NCI-H2196 treated with DMSO at 0.1 percent for 48 hours (cell line): ENCODE data around the gene MAEA.

Source experiments
- DNase-seq: peaks from one replicate; lab custom pipeline; 2025; ENCODE audit not compliant: unreplicated experiment; lab: John Stamatoyannopoulos, UW

The MAEA gene

DNA sequence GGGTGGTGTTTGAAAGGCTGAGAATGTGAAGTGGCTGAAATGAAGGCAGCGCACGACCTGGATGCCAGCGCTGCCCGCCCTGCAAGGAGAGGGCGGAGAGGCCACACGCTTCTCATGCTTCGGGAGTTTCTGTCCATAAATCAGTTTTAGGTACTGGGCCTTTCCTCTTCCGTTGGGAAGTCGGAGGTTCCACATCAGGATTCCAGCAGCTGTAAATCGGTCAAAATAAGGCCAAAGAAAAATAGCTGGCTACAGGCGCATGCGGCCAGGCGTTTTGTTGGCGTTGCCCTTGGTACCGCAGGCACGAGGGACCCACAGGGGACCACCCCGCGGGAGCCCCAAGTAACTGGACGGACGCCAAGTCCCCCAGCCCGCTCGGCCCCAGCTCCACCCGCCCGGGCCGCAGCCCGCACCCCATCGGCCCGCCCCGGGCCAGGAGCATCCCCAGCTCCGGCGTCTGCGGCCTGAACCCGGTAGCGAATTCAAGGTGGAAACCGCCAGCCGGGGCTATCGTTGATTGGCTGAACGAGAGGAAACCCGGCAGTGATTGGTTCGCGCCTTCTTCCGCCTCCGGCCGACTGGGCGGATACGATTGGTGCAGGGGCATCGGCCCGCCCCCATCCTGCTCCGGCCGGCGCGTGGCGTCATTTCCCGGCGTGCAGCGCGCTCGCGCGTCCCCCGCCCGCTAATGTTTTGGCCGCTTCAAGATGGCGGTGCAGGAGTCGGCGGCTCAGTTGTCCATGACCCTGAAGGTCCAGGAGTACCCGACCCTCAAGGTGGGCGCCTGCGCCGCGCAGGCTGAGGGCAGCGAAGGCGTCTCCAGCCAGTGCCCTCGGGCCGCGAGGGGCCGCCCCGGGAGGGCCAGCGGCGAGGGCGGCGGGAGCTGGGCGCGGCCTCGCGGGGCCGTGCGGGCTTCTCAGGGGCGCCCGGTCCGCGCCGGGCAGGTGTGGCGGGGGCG, at the start of gene MAEA:
Gene MAEA (plus strand): TSS at position 685 of the 958 bp plus-strand sequence. CDS start 23 bp downstream, at position 708.
- DNase-seq = peak; percentile 96

DNA sequence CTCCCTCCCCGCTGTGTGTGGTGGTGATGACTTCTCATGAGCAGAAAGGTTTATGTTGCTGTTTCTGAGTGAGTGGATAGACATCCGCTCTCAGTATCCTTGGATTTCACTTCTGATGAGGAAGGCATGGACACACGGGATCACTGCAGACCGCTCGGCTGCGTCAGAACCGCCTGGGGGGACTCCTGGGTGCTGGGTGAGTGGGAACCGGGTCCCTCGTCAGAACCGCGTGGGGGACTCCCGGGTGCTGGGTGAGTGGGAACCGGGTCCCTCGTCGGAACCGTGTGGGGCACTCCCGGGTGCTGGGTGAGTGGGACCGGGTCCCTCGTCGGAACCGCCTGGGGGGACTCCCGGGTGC, 49.8 kb upstream of the MAEA start:
- no peak for DNase-seq

DNA sequence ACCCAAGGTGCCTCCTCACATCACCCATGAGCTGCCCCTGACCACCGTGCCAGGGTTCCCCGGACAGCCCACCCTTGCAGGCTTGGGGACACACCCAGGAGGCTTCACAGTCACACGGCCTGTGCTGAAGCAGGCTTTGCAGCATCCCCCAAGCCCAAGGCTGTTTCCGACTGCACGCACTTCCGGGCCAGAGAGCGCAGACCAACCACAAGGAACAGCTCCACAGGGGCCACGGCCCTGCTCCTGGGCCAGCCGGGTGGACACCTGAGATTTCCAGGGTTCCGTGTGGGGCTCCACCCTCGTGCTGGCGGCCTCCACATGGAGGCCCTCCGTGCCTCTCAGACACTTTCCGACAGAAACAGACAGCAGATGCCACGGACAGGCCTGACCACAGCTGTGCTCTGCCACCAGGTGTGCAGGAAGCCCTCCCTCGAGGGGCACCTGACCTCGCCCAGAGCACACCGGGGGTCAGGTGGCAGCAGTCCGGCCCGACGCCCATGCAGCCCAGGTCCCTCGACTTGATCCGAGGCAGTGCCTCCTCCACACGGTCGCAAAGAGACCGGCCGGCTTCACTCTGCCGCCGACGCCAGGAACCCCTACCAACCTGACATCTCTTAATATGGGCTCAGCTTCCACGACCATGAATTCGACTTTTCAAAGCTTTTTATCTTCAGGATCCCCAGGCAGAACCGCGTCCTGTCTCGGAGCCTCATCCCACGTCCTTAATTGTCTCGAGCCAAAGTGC, 48.8 kb upstream of the MAEA start:
- no peak for DNase-seq

DNA sequence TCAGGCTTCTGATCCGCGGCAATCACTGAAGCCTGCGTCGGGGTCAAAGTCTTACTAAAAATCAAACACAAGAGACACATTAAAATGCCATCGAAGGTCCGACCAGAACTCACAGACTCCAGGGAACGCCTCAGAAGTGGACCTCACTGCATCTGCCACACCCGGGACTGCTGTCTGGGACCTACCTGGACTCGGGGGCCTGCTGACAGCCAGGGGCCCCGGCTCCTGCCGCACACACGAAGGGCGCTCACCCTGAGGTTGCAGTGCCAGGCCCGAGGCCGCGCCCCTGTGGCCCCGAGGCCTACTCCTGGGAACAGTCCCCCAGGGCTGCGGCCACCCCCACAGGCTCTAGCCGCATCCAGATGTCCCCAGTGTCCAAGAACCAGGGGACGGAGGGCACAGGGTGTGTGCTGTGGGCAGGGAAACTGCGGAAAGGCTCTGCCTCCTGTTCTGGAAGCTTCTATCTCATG, 48.2 kb upstream of the MAEA start:
- no peak for DNase-seq

DNA sequence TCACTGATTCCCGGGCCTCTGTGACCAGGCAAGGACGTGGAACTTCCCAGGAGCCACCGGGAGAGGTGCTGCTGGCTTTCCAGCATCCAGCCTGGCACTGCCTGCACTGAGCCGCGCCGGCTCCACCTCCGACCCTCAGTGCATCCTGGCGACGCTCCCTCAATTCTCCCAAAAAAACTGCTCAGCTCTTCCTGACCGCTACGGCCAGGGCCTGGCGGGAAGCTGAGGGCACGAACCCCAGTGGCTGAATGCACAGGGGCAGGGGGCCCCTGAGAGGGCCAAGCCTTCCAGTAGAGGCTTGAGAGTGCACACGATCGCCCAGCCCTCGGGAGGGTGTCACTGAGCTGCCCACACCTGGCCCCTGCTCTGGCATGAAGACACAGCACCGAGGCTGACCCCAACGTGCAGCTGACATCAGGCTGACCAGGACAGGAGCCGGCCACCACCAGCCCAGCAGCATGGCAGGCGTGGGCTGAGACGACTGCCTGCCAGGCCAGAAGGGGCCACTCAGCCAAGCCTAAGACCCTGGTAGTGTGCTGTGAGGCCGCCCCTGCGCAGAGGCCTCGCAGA, 47.7 kb upstream of the MAEA start:
- no peak for DNase-seq

DNA sequence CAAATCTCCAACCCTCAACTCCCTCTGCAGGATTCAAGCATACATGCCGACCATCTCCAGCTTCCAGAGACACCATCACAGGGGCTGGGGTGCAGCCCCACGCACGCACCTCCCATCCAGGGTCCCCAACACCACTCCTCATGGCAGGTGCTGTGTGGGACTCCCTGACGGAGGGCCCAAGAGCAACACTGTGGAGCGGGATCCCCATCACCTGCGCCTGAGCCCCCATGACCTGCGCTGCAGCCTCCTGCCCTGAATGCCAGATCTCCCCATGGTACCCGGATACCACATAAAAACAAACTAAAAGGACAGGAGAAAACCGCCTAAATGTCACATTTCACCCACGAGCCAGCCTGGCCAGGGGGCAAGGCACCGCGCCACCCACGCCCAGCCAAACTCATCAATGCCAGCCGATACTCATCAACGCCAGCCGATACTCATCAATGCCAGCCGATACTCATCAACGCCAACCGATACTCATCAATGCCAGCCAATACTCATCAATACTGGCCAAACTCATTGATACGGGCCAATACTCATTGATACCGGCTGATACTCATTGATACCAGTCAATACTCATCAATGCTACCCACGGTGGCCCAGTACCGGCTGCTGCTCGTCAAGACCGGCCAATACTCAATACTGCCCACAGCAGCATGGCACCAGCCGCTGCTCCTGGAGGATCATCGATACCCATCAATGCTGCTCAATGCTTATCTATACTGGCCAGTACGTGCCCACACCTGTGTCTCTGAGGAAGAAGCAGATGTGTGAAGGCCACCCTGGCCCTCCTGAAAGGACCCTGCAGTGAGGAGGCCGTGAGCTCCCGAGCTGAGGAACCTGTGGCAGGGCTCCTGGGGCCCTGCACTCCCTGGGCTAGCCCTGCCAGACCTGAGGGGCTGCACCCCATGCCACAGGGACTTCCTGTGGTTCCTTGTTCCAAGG, 46.9 kb upstream of the MAEA start:
- DNase-seq = no peak

DNA sequence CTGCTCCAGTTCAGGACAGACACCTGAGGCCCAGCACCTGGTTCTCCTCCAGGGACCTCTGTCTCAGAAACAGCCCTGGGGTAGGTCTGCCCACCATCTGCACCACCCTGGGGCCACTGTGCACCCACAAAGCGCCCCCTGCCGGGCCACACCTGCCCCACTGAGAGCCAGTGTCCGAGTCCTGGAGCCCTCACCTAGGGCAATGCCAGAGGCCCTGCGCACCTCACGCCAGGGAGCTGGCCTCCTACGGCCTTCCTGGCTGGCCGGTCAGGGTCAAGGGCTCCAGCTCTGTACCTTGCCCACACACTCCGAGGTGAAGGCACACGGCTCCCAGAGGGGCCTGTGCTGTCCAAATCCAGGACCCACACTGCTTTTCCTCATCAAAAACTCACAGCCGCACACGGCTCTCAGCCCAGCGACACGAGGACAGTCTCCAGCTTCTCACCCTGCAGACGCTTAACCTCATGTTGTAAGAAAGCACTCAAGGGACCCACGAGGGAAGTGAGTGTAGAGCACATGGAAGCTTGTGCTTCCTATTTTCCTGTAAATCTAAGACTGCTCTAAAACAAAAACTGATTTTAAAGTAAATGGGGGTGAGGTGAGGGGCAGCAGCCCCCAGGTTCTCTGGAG, 46.1 kb upstream of the MAEA start:
- DNase-seq = no peak

DNA sequence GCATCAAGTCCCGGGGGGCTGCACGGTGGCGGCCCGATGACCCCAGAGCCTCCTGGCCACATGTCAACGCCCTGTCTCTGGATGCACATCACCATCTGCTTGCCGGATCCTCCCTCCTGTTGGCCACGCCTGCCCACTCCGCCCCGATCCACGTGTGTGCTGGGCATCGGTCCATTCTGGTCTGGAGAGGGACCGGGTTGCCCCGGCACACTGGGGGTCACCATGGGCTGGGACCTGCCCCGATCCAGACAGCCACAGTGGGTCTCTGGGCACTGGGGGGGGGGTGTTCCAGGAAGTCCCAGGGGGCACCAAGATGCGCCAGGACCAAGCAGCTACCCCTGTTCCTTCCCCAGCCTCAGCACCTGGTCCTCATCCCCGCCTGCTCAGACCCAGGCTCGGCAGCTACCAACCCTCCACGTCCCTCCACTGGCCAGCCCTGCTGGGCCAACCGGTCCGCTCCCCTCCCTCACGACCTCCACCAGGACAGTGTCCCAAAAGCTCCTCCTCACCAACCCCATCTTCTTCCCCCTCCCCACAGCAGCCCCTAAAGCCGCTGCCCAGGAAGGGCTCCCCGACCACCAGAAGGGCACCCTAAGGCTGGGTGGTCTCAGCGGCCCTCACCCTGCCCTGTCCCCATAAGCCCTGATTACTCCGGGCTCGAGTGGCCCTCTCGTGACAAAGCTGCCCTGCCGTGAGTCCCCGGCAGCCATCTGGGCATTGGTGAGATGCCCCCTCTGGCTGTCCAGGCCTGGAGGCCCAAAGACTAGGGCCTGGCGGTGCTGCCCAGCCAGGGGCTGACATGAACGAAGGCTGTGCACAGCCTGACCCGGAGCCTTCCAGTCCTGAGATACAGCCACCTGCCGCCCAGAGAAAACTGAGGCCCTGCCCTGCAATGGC, 45.4 kb upstream of the MAEA start:
- DNase-seq = no peak

DNA sequence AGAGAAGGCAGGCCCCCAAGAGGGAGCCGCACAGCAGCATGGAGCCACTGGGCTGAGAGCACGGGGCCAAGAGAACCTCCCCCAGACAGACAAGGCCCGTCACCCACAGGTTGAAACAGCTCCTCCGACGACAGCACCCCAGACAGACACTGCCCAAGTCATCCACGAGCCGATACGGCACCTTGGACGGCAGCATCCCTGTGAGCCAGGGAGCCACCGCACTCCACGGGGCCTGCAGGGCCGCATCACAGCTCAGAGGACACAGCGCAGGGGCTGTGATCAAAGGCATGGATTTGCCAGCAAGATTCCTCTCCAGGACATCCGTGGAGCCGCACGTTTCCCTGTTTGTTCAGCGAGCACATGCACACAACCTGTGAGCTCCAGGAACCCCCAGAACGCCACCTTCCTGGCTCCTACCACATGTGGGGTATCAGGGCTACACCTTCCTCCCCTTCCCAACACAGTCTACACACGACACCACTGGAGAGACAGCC, 44.7 kb upstream of the MAEA start:
- DNase-seq = no peak

DNA sequence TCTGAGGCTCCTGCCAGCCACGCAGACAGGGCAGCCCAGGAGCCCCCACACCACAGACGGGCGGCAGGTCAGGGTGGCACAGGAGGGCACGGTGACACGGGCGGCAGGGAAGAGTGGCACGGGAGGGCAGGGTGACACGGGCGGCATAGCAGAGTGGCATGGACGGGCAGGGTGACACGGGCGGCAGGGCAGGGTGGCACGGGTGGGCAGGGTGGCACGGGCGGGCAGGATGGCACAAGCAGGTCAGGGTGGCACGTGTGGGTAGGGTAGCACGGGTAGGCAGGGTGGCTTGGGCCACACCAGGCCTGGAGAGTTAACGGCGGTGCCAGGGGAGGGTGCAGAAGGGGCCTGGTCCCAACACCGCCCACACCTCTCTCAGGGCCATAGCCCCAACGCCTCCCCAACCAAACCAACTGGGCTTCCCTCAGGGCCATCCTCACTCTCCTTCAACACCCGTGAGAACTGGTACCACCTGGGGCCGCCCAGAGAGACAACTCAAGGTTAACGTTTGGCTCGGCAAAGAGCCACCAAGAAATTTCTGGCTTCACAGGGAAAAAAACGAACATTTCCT, 44.1 kb upstream of the MAEA start:
- no peak for DNase-seq

DNA sequence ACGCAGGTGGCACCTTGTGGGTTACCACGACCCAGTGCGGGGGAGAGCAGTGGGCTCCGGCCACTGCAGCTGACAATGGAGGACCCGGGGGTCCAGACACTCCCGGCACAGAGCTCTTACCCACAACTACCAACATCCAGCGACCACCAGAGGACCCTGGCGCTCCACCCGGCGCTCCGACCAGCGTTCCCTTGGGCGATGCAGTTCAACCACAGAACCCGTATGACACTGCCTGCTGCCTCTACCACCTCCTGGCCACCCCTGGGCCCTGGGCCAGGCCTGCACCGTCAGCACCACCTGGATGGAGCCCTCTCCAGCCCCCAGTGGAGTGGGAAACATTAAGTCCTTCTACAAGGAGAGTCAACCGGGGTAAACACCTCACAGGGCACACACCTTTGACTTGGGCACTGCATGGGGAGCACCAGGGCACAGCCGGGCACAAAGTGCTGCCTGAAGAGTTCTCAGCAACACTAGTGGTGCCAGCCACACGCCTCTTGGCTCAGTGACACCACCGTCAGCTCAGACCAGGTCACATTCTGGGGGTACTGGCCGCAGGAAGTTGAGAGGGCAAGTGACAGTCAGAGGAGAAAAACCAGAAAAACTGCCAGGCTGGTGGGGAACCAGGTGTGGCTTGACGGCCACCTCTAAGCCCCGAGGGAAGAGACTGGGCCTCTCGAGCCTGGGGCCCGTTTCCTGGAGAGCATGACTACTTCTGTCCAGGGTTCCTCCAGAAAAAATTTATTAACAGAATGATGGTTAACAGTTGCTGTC, 43.4 kb upstream of the MAEA start:
- no peak for DNase-seq

DNA sequence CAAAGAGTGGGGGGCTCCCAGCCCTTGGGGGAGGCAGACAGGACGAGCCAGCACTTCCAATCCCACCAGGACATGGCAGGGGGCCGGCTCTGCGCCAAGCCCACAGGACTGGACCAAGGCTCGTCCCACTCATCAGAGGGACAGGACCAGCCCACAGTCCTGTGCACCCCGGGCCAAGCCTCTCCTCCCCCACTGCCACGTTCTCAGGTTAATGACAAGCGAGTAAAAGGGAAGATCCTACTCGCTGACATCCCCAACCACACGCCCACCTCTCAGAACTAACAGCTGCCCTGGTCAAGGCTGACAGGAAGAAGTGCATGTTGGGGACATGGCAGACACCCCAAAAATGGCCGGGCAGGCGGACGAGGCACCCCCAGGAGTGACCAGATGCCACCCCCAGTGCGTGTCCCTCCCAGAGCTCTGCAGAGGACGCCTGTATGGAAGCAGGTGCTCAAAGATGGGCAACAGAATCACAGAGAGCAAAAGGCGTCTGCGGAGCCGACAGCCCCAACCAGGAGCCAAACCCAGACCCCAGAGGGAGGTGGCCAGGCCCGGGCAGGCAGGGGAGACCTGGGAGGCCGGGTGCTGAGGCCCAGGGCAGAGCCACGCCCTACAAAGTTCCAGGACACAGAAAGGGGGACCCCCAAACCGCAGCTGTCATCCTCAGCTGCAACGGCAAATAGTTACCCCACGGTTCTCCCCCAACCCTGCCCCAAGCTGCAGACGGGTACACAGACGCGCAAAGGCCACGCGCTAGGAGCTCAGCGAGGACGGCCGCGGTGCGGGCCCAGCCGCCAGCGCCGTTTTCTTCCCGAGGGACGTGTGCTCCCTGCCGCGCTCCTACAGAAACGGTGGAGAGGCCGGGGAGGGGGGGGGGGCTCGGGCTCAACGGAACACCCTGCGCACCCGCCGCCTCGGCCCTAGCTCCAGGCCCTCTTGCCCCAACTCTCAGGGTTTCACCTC, 42.5 kb upstream of the MAEA start:
- DNase-seq = no peak

DNA sequence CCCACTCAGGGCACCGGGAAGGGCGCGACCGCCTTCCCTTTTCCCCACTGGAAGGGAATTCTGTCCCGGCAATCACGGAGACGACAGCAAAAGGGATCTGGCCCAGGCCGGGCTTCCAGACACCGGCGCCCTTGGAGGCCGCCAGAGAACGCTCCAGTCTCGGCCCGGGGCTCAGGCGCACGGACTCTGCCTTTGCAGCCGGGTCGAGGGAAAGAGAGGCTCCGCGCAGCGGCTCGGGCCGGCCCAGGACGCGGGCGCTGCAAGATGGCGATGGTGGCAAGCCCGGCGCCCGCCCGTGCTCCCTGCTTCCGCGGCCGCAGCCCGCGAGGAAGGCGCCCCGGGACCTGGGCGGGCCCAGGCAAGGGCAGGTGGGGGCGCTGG, 41.8 kb upstream of the MAEA start:
- DNase-seq = no peak

DNA sequence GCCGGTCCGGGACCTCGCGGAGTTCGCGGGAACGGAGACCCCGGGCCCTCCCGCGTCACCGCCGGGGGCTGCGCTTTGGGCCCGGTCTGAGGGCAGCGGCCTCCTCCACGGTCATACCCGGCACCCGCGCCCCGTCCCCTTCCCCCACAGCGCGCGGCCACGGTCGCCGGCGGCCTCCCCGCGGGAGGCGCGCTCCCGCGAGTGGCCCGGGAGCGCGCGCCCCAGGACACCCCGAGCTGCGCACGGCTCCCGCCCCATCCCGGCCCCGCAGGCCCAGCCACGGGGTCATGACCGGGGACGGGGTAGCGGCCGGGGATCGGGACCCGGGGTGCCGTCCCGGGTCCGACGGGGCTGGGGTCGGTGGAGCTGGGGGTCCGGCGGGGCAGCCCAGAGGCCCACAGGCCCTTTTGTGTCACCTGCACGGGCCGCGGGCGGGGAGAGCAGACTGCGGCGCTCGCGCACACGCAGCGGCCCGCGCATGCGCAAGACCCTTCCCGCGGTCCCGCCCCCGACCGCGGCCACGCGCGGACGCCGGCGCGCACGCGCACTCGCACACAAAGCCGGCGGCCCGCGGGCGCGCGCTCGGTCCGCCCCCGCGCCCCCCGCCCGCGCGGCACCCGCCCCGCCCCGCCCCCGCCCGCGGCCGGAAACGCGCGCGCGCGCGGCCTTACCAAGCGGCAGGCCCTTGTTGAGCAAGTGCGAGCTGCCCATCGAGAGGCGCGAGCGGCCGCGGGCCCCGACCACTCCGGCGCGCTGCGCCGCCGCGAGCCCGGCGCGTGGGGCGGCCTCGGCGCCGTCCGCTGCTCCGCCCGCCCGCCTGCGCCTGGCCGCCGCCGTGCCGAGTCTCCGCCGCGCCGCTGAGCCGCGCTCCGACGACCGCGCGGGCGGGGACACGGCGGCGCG, 41.2 kb upstream of the MAEA start, which contains the start of gene CTBP1:
Gene CTBP1 (minus strand): TSS at position 886 of the 903 bp plus-strand sequence. CDS start 7,799 bp downstream, outside the sequence.
- peak; percentile 70 for DNase-seq

DNA sequence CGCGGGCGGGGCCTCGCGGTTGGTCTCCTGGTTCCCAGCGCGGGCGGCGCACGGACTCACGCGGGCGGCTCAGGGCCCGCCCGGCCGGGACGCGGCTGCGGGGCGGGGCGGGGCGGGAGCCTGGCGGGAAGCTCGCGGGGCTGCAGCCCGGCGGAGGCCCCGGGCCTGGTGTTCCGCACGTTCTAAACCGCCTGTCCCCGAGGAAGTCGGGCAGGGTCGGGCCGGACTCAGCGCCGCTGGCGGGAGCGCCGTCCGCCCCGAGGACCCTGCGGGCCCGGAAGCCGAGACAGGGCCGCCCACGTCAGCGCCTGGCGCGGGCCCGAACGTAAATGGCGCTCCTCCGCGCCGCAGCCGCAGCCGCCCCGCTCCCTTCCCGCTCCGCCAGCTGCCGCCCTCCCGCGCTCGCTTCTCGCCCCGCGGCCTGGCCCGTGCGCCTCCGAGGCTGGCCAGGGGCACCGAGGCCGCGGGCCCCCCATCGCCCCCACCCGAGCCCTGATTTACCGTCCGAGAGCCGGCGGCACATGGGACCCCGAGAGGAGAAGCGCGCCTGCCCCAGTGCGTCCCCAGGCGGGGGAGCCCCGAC, 40.5 kb upstream of the MAEA start:
- DNase-seq = peak; percentile 66
